GM19023 (cell line): ENCODE results near the gene OCA2.
A peak's percentile ranks its signal among the peaks of the same experiment; 100 is the strongest.
"Not testable (repeated sequence)": the region's sequence is repeated elsewhere in the genome, so short reads cannot be mapped to it uniquely, and the experiment has no call there.

Experiments
- ATAC-seq: cut with Tn5 transposase; IDR thresholded peaks from one replicate; pipeline ENCODE4 v1.9.1; 2021; ENCODE audit warnings: mild to moderate bottlenecking, moderate library complexity; ENCODE audit not compliant: unreplicated experiment

Gene OCA2

GRCh38 chr15:28098766-28099554 lies at the start of gene OCA2:
Gene OCA2 (minus strand): TSS chr15:28099315. CDS start chr15:28081874, 17,441 bp downstream.
- ATAC-seq: no peak

- no peak for ATAC-seq
Measured at GRCh38 chr15:28147801-28148200, 48.7 kb upstream of the OCA2 start.

- not testable (repeated sequence) for ATAC-seq
Measured at GRCh38 chr15:28145419-28145818, 46.3 kb upstream of the OCA2 start.

GRCh38 chr15:28140062-28140461 lies 40.9 kb upstream of the OCA2 start:
- ATAC-seq: no peak

- not testable (repeated sequence) for ATAC-seq
Measured at GRCh38 chr15:28137408-28138039, 38.4 kb upstream of the OCA2 start.

- ATAC-seq: peak; percentile 99
Measured at GRCh38 chr15:28136236-28136904, 37.3 kb upstream of the OCA2 start.

GRCh38 chr15:28133281-28133680 lies 34.2 kb upstream of the OCA2 start:
- no peak for ATAC-seq

- ATAC-seq: no peak
Measured at GRCh38 chr15:28132524-28133275, 33.6 kb upstream of the OCA2 start.

- no peak for ATAC-seq
Measured at GRCh38 chr15:28131946-28132345, 32.8 kb upstream of the OCA2 start.

GRCh38 chr15:28131400-28131799 lies 32.3 kb upstream of the OCA2 start:
- no peak for ATAC-seq

GRCh38 chr15:28130651-28131050 lies 31.5 kb upstream of the OCA2 start:
- no peak for ATAC-seq

- no peak for ATAC-seq
Measured at GRCh38 chr15:28129231-28129848, 30.2 kb upstream of the OCA2 start.

GRCh38 chr15:28128031-28128430 lies 28.9 kb upstream of the OCA2 start:
- no peak for ATAC-seq

- no peak for ATAC-seq
Measured at GRCh38 chr15:28127036-28127435, 27.9 kb upstream of the OCA2 start.

- ATAC-seq: no peak
Measured at GRCh38 chr15:28125673-28126651, 26.8 kb upstream of the OCA2 start.

- no peak for ATAC-seq
Measured at GRCh38 chr15:28124841-28125240, 25.7 kb upstream of the OCA2 start.

GRCh38 chr15:28123408-28124023 lies 24.4 kb upstream of the OCA2 start:
- ATAC-seq: no peak

- no peak for ATAC-seq
Measured at GRCh38 chr15:28122038-28122949, 23.2 kb upstream of the OCA2 start.
